ENCODE measurements around the gene HRNR.

DNA sequence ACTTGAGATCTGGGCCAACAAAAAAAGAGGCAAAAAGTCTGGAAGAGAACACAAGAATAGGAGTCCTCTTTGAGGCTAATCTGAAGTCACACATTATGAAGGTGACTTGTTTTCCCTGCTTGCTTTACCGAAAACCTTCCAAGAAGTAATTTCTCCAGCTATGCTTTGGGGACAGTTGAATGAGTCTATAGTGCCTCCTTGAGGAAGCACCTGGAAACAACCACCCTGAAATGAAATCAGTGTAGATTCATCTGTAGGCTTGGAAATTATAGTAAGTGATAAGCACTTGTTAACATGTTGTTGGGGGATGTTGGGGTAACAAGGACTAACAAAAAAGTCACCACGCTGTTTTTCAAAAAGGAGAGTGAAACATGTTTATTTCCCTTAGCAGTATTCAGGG, 41.6 kb downstream of the HRNR start:
- TF ChIP-seq, protein P1, sequence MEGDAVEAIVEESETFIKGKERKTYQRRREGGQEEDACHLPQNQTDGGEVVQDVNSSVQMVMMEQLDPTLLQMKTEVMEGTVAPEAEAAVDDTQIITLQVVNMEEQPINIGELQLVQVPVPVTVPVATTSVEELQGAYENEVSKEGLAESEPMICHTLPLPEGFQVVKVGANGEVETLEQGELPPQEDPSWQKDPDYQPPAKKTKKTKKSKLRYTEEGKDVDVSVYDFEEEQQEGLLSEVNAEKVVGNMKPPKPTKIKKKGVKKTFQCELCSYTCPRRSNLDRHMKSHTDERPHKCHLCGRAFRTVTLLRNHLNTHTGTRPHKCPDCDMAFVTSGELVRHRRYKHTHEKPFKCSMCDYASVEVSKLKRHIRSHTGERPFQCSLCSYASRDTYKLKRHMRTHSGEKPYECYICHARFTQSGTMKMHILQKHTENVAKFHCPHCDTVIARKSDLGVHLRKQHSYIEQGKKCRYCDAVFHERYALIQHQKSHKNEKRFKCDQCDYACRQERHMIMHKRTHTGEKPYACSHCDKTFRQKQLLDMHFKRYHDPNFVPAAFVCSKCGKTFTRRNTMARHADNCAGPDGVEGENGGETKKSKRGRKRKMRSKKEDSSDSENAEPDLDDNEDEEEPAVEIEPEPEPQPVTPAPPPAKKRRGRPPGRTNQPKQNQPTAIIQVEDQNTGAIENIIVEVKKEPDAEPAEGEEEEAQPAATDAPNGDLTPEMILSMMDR (IDR thresholded peaks at IDR 0.05) = peak in 1 of 3 experiments; percentile 18
- no peak for TF ChIP-seq POLR2A (IDR thresholded peaks at IDR 0.05)
